Memory B cell (primary cell): ENCODE data around the gene CARS1.

ENCODE experiments used
- ATAC-seq: fragments of 150-1000 bp; cut with Tn5 transposase; 2 replicates; pipeline ENCODE4 v1.10.0; 2021; ENCODE audit warnings: low read depth, mild to moderate bottlenecking, moderate library complexity
- DNase-seq, 2 donors: peaks; one replicate each; pipeline ENCODE4 v3.0.0; 2022; ENCODE audit warnings: low spot score in 2 of 2
- H3K27ac Mint-ChIP-seq: one replicate; pipeline ENCODE4 v1.8.0; 2022; ENCODE audit warnings: mild to moderate bottlenecking, moderate library complexity, mixed read lengths
- H3K27me3 Mint-ChIP-seq: one replicate; pipeline ENCODE4 v1.8.0; 2022; ENCODE audit warnings: mixed read lengths
- H3K36me3 Mint-ChIP-seq: one replicate; pipeline ENCODE4 v1.8.0; 2022; ENCODE audit warnings: mild to moderate bottlenecking, mixed read lengths
- H3K4me1 Mint-ChIP-seq: one replicate; pipeline ENCODE4 v1.8.0; 2022; ENCODE audit warnings: mixed read lengths
- H3K4me3 Mint-ChIP-seq: one replicate; pipeline ENCODE4 v1.8.0; 2022; ENCODE audit warnings: mild to moderate bottlenecking, moderate library complexity, mixed read lengths
- H3K9me3 Mint-ChIP-seq: one replicate; pipeline ENCODE4 v1.8.0; 2022; ENCODE audit warnings: mixed read lengths

The CARS1 gene

GRCh38 chr11:3057069-3057963, at the start of gene CARS1:
Gene CARS1, minus strand, starts transcription at chr11:3057423. Its CDS starts 56 bp downstream, at chr11:3057367.
- DNase-seq (peak; percentile 84 to 86), ATAC-seq (peak; percentile 99)
- no peaks in the 10 kb centered on the region for H3K27me3 Mint-ChIP-seq
- H3K9me3 Mint-ChIP-seq = no peaks in the 10 kb centered on the region
- H3K36me3 Mint-ChIP-seq = no peaks in the 10 kb centered on the region
- peak within 1 kb of the TSS; percentile 89 for H3K27ac Mint-ChIP-seq
- H3K4me1 Mint-ChIP-seq = peaks cover 24% of the 10 kb centered on the region
- H3K4me3 Mint-ChIP-seq = peak within 1 kb of the TSS; percentile 91

- DNase-seq = no peak
- H3K36me3 Mint-ChIP-seq = peaks cover 2% of the 10 kb centered on the region
- no peaks in the 10 kb centered on the region for H3K4me1 Mint-ChIP-seq
- peaks cover 16% of the 10 kb centered on the region for H3K27me3 Mint-ChIP-seq
- ATAC-seq = no peak
- no peak overlapping the region for H3K4me3 Mint-ChIP-seq
- no peaks in the 10 kb centered on the region for H3K9me3 Mint-ChIP-seq
- H3K27ac Mint-ChIP-seq = no peak overlapping the region
These were observed 48.8 kb upstream of the CARS1 start for GRCh38 chr11:3105791-3106735.

GRCh38 chr11:3104961-3105790, 48.0 kb upstream of the CARS1 start:
- Mint-ChIP-seq H3K27me3 (peaks cover 16% of the 10 kb centered on the region), H3K4me3 (no peak overlapping the region), H3K36me3 (peaks cover 2% of the 10 kb centered on the region), H3K27ac (no peak overlapping the region), H3K4me1 (no peaks in the 10 kb centered on the region), H3K9me3 (no peaks in the 10 kb centered on the region)
- no peak for DNase-seq
- no peak for ATAC-seq

- no peak overlapping the region for H3K4me3 Mint-ChIP-seq
- DNase-seq (no peak), ATAC-seq (no peak)
- H3K27me3 Mint-ChIP-seq = peaks cover 13% of the 10 kb centered on the region
- H3K9me3 Mint-ChIP-seq = no peaks in the 10 kb centered on the region
- H3K4me1 Mint-ChIP-seq = no peaks in the 10 kb centered on the region
- H3K36me3 Mint-ChIP-seq = peaks cover 2% of the 10 kb centered on the region
- H3K27ac Mint-ChIP-seq = no peak overlapping the region
These were observed 47.0 kb upstream of the CARS1 start for GRCh38 chr11:3104051-3104714.

- no peak for ATAC-seq
- Mint-ChIP-seq H3K36me3 (peaks cover 2% of the 10 kb centered on the region), H3K4me1 (no peaks in the 10 kb centered on the region), H3K27ac (no peak overlapping the region), H3K9me3 (no peaks in the 10 kb centered on the region), H3K4me3 (no peak overlapping the region), H3K27me3 (peaks cover 13% of the 10 kb centered on the region)
- no peak for DNase-seq
These were observed 45.9 kb upstream of the CARS1 start for GRCh38 chr11:3103076-3103475.

- DNase-seq (no peak), ATAC-seq (no peak)
- Mint-ChIP-seq H3K9me3 (no peaks in the 10 kb centered on the region), H3K4me3 (no peak overlapping the region), H3K27ac (no peak overlapping the region), H3K36me3 (peaks cover 2% of the 10 kb centered on the region), H3K4me1 (no peaks in the 10 kb centered on the region), H3K27me3 (peaks cover 12% of the 10 kb centered on the region)
These were observed 45.4 kb upstream of the CARS1 start for GRCh38 chr11:3102641-3102921.

GRCh38 chr11:3101921-3102640, 44.9 kb upstream of the CARS1 start:
- H3K9me3 Mint-ChIP-seq = no peaks in the 10 kb centered on the region
- DNase-seq = no peak
- no peak overlapping the region for H3K4me3 Mint-ChIP-seq
- H3K36me3 Mint-ChIP-seq = peaks cover 2% of the 10 kb centered on the region
- ATAC-seq = no peak
- peaks cover 7% of the 10 kb centered on the region for H3K27me3 Mint-ChIP-seq
- no peak overlapping the region for H3K27ac Mint-ChIP-seq
- H3K4me1 Mint-ChIP-seq = no peaks in the 10 kb centered on the region

- Mint-ChIP-seq H3K36me3 (peaks cover 2% of the 10 kb centered on the region), H3K4me1 (peaks cover 2% of the 10 kb centered on the region), H3K27me3 (peaks cover 15% of the 10 kb centered on the region), H3K27ac (no peak overlapping the region), H3K9me3 (no peaks in the 10 kb centered on the region), H3K4me3 (no peak overlapping the region)
- DNase-seq (no peak), ATAC-seq (no peak)
These were observed 42.0 kb upstream of the CARS1 start for GRCh38 chr11:3099178-3099577.

- Mint-ChIP-seq H3K36me3 (peaks cover 2% of the 10 kb centered on the region), H3K27ac (no peak overlapping the region), H3K9me3 (no peaks in the 10 kb centered on the region), H3K4me1 (peaks cover 2% of the 10 kb centered on the region), H3K4me3 (no peak overlapping the region), H3K27me3 (peaks cover 21% of the 10 kb centered on the region)
- no peak for DNase-seq
- ATAC-seq = no peak
These were observed 39.8 kb upstream of the CARS1 start for GRCh38 chr11:3096909-3097530.

GRCh38 chr11:3095712-3096361, 38.6 kb upstream of the CARS1 start:
- Mint-ChIP-seq H3K36me3 (peaks cover 2% of the 10 kb centered on the region), H3K27ac (no peak overlapping the region), H3K27me3 (peaks cover 25% of the 10 kb centered on the region), H3K4me1 (peaks cover 7% of the 10 kb centered on the region), H3K9me3 (no peaks in the 10 kb centered on the region), H3K4me3 (no peak overlapping the region)
- ATAC-seq (no peak), DNase-seq (no peak)

- peaks cover 26% of the 10 kb centered on the region for H3K27me3 Mint-ChIP-seq
- no peak overlapping the region for H3K27ac Mint-ChIP-seq
- no peak for ATAC-seq
- H3K9me3 Mint-ChIP-seq = no peaks in the 10 kb centered on the region
- H3K4me1 Mint-ChIP-seq = peaks cover 7% of the 10 kb centered on the region
- DNase-seq = no peak
- peaks cover 2% of the 10 kb centered on the region for H3K36me3 Mint-ChIP-seq
- H3K4me3 Mint-ChIP-seq = no peak overlapping the region
These were observed 37.1 kb upstream of the CARS1 start for GRCh38 chr11:3094223-3094824.
